Skeletal muscle satellite cell (primary cell): ENCODE results near the gene AQP12B.
"Not testable (repeated sequence)": the region's sequence is repeated elsewhere in the genome, so short reads cannot be mapped to it uniquely, and the experiment has no call there.

Experiments
- H3K27me3 ChIP-seq: 2 replicates; pipeline ENCODE4 v1.7.0; 2013; ENCODE audit warnings: low read length; ENCODE audit not compliant: control insufficient read depth, insufficient read depth
- H3K36me3 ChIP-seq: 2 replicates; pipeline ENCODE4 v1.7.0; 2013; ENCODE audit warnings: mild to moderate bottlenecking, control low read depth, low read length; ENCODE audit not compliant: insufficient read depth
- H3K4me1 ChIP-seq: 2 replicates; pipeline ENCODE4 v1.7.0; 2013; ENCODE audit warnings: low read length; ENCODE audit not compliant: control insufficient read depth, insufficient read depth
- H3K4me2 ChIP-seq: 2 replicates; pipeline ENCODE4 v1.7.0; 2013; ENCODE audit warnings: mild to moderate bottlenecking, low read length
- H3K4me3 ChIP-seq: 2 replicates; pipeline ENCODE4 v1.7.0; 2013; ENCODE audit warnings: low read length
- H3K9ac ChIP-seq: 2 replicates; pipeline ENCODE4 v1.7.0; 2013; ENCODE audit warnings: mild to moderate bottlenecking, low read depth, low read length, moderate library complexity
- H3K9me3 ChIP-seq: replicated peaks from 2 replicates; pipeline ENCODE4 v1.7.0; 2013; ENCODE audit warnings: mild to moderate bottlenecking, control low read depth, low read length

Gene AQP12B

DNA sequence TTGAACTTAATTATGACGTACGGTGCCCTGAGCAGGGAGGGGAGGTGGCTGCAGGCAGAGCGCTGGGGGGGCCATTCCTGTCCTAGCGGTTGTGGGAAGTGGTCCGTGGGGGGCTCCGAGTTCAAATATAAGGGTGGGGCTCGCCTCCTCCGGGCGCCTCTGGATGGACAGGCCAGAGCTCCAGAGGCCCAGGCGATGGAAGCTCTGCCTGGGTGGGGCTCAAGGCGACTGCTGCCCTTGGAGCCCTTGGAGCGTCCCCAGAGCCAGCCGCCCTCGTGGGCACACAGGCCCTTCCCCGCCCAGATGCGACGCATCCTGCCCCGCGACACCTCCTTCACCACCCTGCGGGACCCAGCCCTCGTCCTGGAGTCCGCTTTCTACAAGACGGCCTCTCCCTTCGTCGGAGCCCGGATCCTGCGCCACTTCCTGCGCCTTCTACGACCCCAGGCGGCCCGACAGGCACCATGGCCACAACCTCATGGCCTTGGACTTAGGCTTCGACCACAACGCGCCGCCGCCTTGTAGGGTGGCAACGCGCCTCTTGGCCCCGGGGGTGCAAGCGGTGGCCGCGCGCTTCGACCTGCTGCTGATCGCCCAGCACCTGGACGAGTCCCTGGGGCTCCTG is 10.5 kb downstream of the AQP12B start:
- Histone ChIP-seq H3K9me3 (no peaks in the 10 kb centered on the region), H3K4me2 (no peak overlapping the region), H3K4me1 (no peaks in the 10 kb centered on the region), H3K36me3 (no peaks in the 10 kb centered on the region), H3K4me3 (no peak overlapping the region), H3K27me3 (peaks cover 58% of the 10 kb centered on the region), H3K9ac (no peak overlapping the region)

GRCh38 chr2:240670950-240671349 is 11.7 kb downstream of the AQP12B start:
- H3K4me2 ChIP-seq, result no peak overlapping the region
- no peak overlapping the region for H3K9ac ChIP-seq
- H3K9me3 ChIP-seq, result no peaks in the 10 kb centered on the region
- H3K4me3 ChIP-seq, result no peak overlapping the region
- H3K36me3 ChIP-seq, result no peaks in the 10 kb centered on the region
- H3K27me3 ChIP-seq, result peaks cover 70% of the 10 kb centered on the region
- H3K4me1 ChIP-seq, result no peaks in the 10 kb centered on the region

DNA sequence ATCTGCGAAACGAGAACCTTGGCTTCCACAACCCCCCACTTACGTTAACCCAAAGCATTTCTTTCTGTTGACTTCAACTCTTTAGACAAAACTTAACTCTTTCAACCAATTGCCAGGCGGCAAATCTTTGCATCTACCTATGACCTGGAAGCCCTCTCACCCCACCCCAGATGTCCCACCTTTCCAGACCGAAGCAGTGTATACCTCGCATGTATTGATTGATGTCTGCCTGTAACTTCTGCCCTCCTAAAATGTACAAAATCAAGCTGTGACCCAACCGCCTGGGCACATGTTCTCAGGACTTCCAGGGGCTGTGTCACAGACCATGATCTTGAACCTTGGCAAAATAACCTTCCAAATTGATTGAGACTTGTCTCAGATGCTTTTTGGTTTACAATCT is 12.3 kb downstream of the AQP12B start:
- no peaks in the 10 kb centered on the region for H3K36me3 ChIP-seq
- no peak overlapping the region for H3K4me3 ChIP-seq
- no peak overlapping the region for H3K4me2 ChIP-seq
- H3K9me3 ChIP-seq, result no peaks in the 10 kb centered on the region
- H3K4me1 ChIP-seq, result no peaks in the 10 kb centered on the region
- peaks cover 76% of the 10 kb centered on the region for H3K27me3 ChIP-seq
- no peak overlapping the region for H3K9ac ChIP-seq

GRCh38 chr2:240664622-240665021 is 18.1 kb downstream of the AQP12B start:
- no peaks in the 10 kb centered on the region for H3K36me3 ChIP-seq
- no peak overlapping the region for H3K9ac ChIP-seq
- no peaks in the 10 kb centered on the region for H3K4me1 ChIP-seq
- no peak overlapping the region for H3K4me3 ChIP-seq
- H3K4me2 ChIP-seq, result no peak overlapping the region
- no peaks in the 10 kb centered on the region for H3K9me3 ChIP-seq
- H3K27me3 ChIP-seq, result peaks cover 66% of the 10 kb centered on the region

- peaks cover 69% of the 10 kb centered on the region for H3K27me3 ChIP-seq
- H3K36me3 ChIP-seq, result no peaks in the 10 kb centered on the region
- H3K9me3 ChIP-seq, result no peaks in the 10 kb centered on the region
- no peak overlapping the region for H3K9ac ChIP-seq
- H3K4me1 ChIP-seq, result no peaks in the 10 kb centered on the region
- no peak overlapping the region for H3K4me3 ChIP-seq
- H3K4me2 ChIP-seq, result no peak overlapping the region
These were observed 19.0 kb downstream of the AQP12B start for GRCh38 chr2:240663546-240664190.

DNA sequence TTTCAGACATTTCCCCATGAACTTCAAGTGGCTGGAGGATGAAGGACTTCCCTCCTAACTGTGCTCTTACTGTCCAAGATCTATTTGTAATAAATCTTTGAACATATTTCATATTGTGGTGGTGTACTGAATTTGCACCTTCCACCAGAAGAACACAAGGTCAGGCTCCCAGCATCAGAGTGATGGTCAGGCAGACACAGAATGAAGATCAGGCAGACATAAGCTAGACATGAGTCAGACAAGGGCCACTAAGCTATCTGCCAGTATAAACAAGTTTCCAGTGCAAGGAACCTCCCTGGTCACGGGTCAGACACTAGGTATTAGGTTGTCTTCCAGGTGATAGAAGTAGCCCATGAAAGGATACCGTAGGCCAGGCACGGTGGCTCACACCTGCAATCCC is 20.0 kb downstream of the AQP12B start:
- Histone ChIP-seq H3K4me1 (no peaks in the 10 kb centered on the region), H3K9ac (no peak overlapping the region), H3K27me3 (peaks cover 60% of the 10 kb centered on the region), H3K36me3 (no peaks in the 10 kb centered on the region), H3K4me3 (no peak overlapping the region), H3K4me2 (no peak overlapping the region), H3K9me3 (no peaks in the 10 kb centered on the region)

DNA sequence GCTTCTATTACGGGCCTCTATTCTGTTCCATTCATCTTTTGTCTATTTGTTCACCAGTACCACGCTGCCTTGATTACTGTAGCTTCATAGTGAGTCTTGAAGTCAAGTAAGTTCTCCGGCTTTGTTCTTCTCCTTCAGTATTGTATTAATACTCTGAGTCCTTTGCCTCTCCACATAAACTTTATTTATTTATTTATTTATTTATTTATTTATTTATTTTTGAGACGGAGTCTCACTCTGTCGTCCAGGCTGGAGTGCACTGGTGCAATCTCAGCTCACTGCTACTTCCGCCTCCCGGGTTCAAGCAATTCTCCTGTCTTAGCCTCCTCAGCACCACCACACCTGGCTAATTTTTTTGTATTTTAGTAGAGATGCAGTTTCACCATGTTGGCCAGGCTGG is 22.8 kb downstream of the AQP12B start:
- H3K9me3 ChIP-seq, H3K36me3 ChIP-seq, H3K4me1 ChIP-seq, H3K4me2 ChIP-seq, H3K9ac ChIP-seq, H3K4me3 ChIP-seq: not testable (repeated sequence)
- peaks cover 52% of the 10 kb centered on the region for H3K27me3 ChIP-seq

DNA sequence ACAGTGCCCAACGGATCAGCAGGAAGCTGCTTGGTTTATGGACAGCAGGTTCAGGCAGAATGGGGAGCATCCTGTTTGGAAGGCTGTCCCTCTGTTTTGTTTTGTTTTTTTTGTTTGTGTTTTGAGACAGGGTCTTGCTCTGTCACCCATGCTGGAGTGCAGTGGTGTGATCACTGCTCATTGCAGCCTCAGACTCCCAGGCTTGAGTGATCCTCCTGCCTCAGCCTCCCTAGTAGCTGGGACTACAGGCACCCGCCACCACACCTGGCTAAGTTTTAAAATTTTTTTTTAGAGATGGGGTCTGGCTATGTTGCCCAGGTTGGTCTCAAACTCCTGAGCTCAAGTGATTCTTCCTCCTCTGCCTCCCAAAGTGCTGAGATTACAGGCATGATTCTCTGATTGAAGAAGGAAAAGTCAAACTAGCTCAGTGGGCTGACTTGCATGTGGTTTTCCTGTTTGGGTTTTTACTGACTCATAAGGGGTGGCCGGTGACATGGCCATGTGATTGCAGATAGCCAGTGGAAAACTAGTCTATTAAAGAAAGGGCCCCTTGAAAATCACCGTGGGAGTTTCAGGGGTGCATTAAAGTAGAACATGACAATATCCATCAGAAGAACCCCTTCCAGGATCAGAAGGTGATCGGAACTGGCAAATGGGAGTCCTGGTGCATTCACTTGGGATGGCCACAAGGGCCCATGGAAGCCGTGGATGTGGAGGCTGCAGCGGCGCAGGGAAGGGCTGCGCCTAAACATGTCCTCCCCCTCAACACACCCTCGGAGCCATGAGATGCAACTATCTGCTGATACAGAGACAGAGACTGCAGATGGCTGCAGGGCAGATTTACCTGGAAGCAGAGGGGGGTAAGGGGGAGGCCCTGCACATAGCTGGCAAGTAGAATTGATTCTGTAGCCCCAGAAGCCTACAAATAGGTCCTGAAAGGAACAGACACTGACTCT is 26.5 kb downstream of the AQP12B start:
- Histone ChIP-seq H3K9me3 (no peaks in the 10 kb centered on the region), H3K4me2 (no peak overlapping the region), H3K4me3 (no peak overlapping the region), H3K36me3 (no peaks in the 10 kb centered on the region), H3K27me3 (peaks cover 53% of the 10 kb centered on the region), H3K4me1 (no peaks in the 10 kb centered on the region), H3K9ac (no peak overlapping the region)

DNA sequence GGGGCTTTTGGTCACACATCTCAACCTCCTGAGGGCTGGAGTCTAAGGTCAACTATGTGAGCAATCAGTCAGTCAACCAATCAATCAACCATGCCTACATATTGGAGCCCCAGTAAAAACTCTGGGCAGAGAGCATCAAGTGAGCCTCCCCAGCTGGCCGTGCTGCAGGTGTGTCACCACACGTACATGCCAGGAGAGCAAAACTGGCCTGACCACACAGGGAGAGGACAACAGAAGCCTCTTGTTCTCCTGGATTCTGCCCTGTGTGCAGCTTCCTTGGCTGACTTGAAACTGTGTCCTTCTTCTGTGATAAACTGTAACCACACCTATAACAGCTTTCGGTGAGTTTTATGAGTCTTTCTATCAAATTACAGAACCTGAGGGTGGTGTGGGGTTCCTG is 31.5 kb downstream of the AQP12B start:
- Histone ChIP-seq H3K4me2 (no peak overlapping the region), H3K4me3 (no peak overlapping the region), H3K27me3 (peaks cover 80% of the 10 kb centered on the region), H3K36me3 (no peaks in the 10 kb centered on the region), H3K9me3 (no peaks in the 10 kb centered on the region), H3K4me1 (no peaks in the 10 kb centered on the region), H3K9ac (no peak overlapping the region)

DNA sequence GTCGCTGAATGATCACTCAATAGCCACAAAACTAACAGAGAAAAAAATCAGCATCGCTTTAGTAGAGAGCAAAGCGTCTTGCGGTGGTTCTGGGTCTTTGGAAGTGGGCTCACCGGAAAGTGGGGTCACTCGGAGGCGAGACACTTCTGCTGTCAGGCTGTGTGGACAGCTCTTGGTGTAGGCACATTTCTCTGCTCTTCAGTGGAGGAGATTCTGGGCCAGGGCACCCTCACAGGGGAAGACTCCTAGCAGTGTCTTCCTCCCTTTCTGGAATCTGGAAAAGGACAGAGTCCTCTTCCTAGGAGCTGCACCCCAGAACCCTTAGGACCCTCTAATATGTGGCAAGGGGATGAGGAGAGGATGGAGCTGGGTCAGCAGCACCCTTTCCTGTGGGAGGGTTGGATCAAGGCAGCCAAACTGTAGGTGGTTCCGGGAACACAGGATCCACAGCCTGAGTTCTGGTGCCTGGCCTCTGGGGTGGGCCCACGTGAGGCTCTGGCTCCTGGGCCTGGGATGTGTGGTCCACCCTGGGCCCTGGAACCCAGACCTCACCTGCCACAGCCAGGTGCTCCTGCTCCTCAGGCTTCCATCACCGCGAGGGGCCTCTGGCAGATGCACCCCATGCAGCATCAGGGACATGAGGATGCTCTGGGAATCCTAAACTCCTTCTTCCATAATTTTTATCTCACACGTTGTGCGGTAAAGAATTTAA is 32.3 kb downstream of the AQP12B start:
- Histone ChIP-seq H3K4me3 (no peak overlapping the region), H3K4me1 (no peaks in the 10 kb centered on the region), H3K36me3 (no peaks in the 10 kb centered on the region), H3K9ac (no peak overlapping the region), H3K27me3 (peaks cover 78% of the 10 kb centered on the region), H3K9me3 (no peaks in the 10 kb centered on the region), H3K4me2 (no peak overlapping the region)

DNA sequence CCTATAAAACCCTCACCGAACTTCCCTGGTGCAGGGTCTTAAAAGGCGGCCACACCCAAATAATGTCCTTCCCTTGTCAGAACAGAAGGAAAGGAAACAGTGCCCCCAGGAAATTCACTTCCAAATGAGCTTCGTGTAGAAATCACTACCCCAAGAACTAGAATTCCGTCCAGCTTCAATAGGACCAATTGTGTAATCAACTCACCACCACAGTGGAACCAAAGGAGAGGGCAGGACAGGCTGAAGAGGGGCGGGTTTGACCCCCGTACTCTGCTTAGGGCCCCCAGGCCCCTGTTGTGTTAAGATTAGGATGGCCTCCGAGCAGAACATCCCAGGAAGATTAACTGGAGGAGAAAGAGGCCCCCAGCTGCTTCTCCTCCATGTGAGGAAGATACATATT is 33.4 kb downstream of the AQP12B start:
- H3K27me3 ChIP-seq, result peaks cover 79% of the 10 kb centered on the region
- no peak overlapping the region for H3K4me2 ChIP-seq
- H3K4me1 ChIP-seq, result no peaks in the 10 kb centered on the region
- no peaks in the 10 kb centered on the region for H3K9me3 ChIP-seq
- H3K9ac ChIP-seq, result no peak overlapping the region
- H3K4me3 ChIP-seq, result no peak overlapping the region
- no peaks in the 10 kb centered on the region for H3K36me3 ChIP-seq
